Measurements from ENCODE around the gene TRIM34.
"Not testable (repeated sequence)": the region's sequence is repeated elsewhere in the genome, so short reads cannot be mapped to it uniquely, and the experiment has no call there.

DNA sequence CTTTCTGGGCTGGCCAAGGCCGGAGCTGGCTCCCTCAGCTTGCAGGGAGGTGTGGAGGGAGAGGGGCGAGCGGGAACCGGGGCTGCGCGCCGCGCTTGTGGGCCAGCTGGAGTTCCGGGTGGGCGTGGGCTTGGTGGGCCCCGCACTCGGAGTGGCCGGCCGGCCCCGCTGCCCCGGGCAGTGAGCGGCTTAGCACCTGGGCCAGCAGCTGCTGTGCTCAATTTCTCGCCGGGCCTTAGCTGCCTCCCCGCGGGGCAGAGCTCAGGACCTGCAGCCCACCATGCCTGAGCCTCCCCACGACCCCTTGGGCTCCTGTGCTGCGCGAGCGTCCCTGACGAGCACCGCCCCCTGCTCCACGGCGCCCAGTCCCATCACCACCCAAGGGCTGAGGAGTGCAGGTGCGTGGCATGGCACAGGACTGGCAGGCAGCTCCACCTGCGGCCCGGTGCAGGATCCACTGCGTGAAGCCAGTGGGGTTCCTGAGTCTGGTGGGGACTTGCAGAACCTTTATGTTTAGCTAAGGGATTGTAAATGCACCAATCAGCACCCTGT lies 58.2 kb downstream of the TRIM34 start:
- TF ChIP-seq, protein P1, sequence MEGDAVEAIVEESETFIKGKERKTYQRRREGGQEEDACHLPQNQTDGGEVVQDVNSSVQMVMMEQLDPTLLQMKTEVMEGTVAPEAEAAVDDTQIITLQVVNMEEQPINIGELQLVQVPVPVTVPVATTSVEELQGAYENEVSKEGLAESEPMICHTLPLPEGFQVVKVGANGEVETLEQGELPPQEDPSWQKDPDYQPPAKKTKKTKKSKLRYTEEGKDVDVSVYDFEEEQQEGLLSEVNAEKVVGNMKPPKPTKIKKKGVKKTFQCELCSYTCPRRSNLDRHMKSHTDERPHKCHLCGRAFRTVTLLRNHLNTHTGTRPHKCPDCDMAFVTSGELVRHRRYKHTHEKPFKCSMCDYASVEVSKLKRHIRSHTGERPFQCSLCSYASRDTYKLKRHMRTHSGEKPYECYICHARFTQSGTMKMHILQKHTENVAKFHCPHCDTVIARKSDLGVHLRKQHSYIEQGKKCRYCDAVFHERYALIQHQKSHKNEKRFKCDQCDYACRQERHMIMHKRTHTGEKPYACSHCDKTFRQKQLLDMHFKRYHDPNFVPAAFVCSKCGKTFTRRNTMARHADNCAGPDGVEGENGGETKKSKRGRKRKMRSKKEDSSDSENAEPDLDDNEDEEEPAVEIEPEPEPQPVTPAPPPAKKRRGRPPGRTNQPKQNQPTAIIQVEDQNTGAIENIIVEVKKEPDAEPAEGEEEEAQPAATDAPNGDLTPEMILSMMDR (conservative IDR thresholded peaks at IDR 0.05; ENCODE audit: low read length): not testable (repeated sequence)
- TF ChIP-seq EZH2phosphoT487 (IDR thresholded peaks at IDR 0.05; ENCODE audit: borderline replicate concordance, low read depth, low read length): not testable (repeated sequence)

All from OCI-LY7 (cell line).